BE2C (cell line): Measurements from ENCODE around the gene SRC.

Experiments
- DNase-seq: peaks from one replicate; pipeline ENCODE4 v3.0.0-alpha.2; 2020
- H3K27me3 ChIP-seq: fragments of 250-450 bp; sonication (Bioruptor Pico); 2 replicates; pipeline ENCODE4 v1.5.1; 2020; ENCODE audit warnings: mild to moderate bottlenecking
- H3K36me3 ChIP-seq: fragments of 250-450 bp; sonication (Bioruptor Pico); 2 replicates; pipeline ENCODE4 v1.5.1; 2020; ENCODE audit warnings: mild to moderate bottlenecking
- H3K4me1 ChIP-seq: fragments of 250-450 bp; sonication (Bioruptor Pico); 2 replicates; pipeline ENCODE4 v1.5.1; 2020
- H3K4me3 ChIP-seq: 2 replicates; pipeline ENCODE4 v1.5.1; 2011; ENCODE audit warnings: low read depth, low read length
- H3K9me3 ChIP-seq: fragments of 250-450 bp; sonication (Bioruptor Pico); 2 replicates; pipeline ENCODE4 v1.5.1; 2020
- TF ChIP-seq, protein P1 (sequence below): IDR thresholded peaks from 2 replicates; pipeline ENCODE4 v1.5.1; 2012; ENCODE audit warnings: mild to moderate bottlenecking, low read depth, low read length

The SRC gene

DNA sequence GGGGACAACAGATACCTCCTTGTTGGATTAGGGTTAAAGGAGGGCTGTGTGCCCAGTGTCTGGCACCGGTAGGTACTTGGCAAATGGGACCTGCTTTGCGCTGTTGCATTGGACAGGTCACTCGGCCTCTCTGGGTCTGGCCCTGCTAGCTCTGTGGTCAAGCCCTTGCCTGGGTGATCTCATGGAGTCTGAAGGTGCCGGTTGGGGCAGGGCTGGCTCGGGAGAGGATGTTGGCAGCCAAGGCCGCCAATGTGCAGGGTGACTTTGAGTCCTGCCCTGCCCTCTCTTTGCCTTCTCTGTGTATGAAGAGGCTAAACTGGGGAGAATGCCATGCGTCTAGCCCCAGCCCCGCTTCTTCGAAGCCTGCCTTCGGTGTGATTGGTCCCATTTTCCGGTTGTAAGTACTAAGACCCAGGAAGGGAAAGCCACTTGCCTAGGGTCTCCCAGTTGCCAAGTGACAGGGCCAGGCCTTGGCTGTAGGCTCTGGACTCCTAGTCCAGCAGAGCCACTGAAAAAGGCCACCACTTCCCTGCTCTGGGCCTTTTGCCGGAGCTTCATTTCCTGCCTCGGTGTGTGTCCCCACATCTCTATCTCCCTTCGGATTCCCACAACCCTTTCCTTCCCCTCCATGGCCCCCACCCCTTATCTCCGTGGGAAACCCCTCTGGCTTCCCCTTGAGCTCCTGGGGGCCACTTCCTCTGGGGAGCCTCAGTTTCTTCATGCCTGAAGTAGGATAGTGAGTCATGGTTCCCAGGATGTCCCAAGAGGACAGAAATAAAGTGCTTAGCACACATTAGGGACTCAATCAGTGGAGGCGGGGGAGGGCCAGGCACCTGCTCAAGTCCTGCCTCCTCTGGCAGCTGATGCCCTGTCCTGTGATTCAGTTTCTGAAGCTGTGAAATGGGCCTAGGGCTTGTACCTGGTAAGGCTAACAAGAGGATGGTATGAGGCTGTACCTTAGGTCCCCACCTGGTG lies 3.9 kb downstream of the SRC start:
- DNase-seq: no peak
- TF ChIP-seq, protein P1, sequence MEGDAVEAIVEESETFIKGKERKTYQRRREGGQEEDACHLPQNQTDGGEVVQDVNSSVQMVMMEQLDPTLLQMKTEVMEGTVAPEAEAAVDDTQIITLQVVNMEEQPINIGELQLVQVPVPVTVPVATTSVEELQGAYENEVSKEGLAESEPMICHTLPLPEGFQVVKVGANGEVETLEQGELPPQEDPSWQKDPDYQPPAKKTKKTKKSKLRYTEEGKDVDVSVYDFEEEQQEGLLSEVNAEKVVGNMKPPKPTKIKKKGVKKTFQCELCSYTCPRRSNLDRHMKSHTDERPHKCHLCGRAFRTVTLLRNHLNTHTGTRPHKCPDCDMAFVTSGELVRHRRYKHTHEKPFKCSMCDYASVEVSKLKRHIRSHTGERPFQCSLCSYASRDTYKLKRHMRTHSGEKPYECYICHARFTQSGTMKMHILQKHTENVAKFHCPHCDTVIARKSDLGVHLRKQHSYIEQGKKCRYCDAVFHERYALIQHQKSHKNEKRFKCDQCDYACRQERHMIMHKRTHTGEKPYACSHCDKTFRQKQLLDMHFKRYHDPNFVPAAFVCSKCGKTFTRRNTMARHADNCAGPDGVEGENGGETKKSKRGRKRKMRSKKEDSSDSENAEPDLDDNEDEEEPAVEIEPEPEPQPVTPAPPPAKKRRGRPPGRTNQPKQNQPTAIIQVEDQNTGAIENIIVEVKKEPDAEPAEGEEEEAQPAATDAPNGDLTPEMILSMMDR: no peak
- no peaks in the 10 kb centered on the region for H3K36me3 ChIP-seq
- H3K27me3 ChIP-seq: no peaks in the 10 kb centered on the region
- H3K4me3 ChIP-seq: no peak overlapping the region
- no peaks in the 10 kb centered on the region for H3K4me1 ChIP-seq
- H3K9me3 ChIP-seq: no peaks in the 10 kb centered on the region

DNA sequence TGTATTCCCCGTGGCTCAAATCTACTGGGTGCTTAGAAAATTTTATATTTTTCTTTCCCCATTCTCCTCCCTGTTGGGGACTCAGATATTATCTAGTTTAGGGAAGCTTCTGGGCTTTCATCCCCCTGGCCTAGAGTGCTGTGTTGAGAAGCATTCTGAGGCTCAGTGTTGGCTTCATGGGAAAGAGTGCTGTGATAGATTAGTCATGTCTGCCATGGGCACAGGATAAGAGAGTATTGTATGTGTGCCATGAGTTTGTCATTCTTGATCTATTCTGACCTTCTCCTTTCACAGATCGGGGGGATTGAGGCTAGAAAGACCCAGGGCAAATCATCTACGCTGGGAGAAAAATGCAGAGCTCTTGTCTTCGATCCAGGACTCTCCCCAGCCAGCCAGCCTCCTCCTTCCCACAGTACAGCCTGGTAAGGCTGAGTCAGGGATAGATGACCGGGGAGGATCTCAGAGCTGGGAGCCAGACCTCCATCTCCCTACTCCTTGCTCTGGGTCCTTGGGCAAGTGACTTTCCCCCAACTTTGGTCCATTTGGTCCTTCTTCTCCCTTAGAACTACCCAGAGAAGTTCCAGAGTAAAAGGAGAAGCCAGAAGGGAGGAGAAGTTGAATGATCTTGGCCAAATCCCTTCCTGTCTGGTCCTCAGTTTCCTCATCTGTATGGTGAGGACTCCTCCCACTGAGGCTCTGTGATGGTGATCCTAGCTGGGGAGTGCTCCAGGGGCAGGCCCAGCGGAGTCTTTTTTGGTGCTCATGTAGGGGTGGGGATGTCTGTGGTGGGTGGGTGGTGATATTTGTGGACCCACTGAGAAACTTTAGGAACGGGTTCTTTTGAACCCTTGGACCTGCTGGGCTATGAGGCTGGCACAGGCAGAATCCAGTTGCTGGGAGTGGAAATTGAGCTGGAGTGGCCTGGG lies 5.0 kb downstream of the SRC start:
- TF ChIP-seq, protein P1: no peak
- no peaks in the 10 kb centered on the region for H3K36me3 ChIP-seq

DNA sequence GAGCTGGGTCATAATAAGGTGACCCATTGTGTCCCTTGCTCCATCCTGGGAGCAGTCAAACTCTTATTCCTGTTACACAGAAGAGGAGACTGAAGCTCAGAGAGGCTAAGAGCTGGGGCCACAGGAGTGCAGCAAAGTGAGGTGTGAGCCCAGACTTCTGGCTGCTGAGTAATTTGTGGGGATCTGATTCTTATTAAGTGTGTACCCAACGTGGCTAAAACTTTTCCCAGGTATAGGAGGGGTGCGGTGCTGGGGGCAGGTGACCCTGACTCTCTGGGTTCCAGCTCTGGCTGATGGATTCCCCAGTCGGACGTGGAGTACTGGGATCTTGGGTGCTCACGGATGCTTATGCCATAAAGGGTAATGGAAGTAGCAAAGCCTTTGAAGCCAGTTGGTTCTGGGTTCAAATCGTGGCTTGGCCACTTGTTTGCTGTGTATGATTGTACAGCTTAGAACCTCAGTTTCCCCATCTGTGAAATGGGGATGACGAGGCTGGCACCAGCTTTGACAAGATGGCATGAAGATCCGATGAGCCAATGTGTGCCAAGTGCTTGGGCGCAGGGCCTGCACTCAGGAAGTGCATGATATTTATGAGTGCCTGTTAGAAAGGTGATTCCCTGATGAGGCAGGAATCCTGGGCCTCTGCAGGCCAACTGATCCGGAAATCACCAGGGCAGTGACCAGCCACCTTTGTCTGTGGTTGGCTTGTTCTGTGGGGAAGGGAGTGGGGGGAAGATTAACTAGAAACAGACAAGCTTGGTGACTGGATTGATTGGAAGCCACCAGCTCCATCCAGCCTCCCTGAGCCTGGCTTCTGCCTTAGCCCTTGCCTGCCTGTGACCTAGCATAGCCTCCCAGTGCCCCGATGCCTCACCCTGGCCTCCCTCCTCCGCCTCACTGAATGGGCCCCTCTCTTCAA lies 6.0 kb downstream of the SRC start:
- Histone ChIP-seq H3K9me3 (no peaks in the 10 kb centered on the region), H3K4me3 (no peak overlapping the region), H3K27me3 (no peaks in the 10 kb centered on the region), H3K36me3 (no peaks in the 10 kb centered on the region), H3K4me1 (0 out of 2 replicates have a peak, but pooled peaks cover 3% of the 10 kb centered on the region)
- TF ChIP-seq, protein P1: no peak
- DNase-seq: no peak

More for the DNA sequence above, 5.0 kb downstream of the SRC start:
- Histone ChIP-seq H3K27me3 (no peaks in the 10 kb centered on the region), H3K4me1 (no peaks in the 10 kb centered on the region), H3K4me3 (no peak overlapping the region), H3K9me3 (no peaks in the 10 kb centered on the region)
- DNase-seq: no peak

DNA sequence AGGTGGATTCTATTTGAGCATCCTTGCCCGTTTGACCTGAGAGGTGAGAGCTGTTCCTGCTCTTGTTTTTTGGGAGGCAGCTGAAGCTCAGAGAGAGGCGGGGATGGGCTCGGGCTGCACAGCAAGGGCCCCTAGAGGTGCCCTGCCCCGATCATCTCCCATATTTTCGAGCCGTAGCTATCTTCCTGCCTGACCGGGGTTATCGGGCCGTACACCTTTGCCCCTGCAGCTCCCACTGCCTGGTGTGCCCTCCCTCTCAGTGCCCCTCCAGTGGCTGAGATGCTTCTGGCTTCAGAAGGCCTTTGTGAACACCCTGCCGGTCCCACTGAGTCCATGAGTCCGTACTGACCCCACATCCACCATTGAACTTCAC lies 6.7 kb downstream of the SRC start:
- Histone ChIP-seq H3K36me3 (no peaks in the 10 kb centered on the region), H3K4me3 (no peak overlapping the region), H3K27me3 (no peaks in the 10 kb centered on the region), H3K9me3 (no peaks in the 10 kb centered on the region), H3K4me1 (0 out of 2 replicates have a peak, but pooled peaks cover 3% of the 10 kb centered on the region)
- TF ChIP-seq, protein P1: no peak
- no peak for DNase-seq

DNA sequence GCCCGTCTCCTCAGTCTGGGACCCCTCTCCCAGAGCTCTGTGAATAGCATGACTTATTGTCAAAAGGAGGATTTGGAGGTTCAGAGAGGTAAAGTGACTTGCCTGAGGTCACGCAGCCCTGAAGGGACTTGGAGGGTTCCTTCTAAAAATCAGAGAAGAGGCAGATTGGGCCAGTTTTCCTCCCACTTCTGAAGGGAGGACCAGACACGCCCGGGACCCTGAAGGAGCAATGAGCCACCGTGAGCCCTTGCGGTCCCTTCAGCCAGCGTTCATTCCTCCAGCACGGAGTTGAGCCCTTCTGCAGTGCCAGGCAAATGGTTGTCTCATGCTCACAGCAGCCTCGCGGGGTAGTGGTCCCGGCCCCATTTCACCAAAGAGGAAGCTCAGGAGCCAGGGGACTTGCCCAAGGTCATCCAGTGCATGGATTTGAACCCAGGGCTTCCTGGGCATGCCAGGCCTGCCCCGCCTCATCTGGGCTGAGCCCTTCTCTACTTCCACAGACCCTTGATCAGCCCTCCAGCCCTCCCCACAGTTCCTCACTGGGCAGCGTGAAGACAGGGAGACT lies 7.4 kb downstream of the SRC start:
- TF ChIP-seq, protein P1: no peak
- Histone ChIP-seq H3K4me1 (0 out of 2 replicates have a peak, but pooled peaks cover 3% of the 10 kb centered on the region), H3K4me3 (no peak overlapping the region), H3K9me3 (no peaks in the 10 kb centered on the region), H3K36me3 (no peaks in the 10 kb centered on the region), H3K27me3 (no peaks in the 10 kb centered on the region)
- DNase-seq: no peak
